Stimulated activated CD4-positive, alpha-beta T cell treated with anti-CD3 and anti-CD28 coated beads, TNF-alpha, amount 100 ng/mL, for 4 hours (primary cell): ENCODE results near the gene LRRC39.
"Not testable (repeated sequence)": the region's sequence is repeated elsewhere in the genome, so short reads cannot be mapped to it uniquely, and the experiment has no call there.

Experiments used
- DNase-seq, 3 experiments: peaks; one replicate each; pipeline ENCODE4 v3.0.0-alpha.2; 2020; ENCODE audit warnings: low read depth in 3 of 3

LRRC39 gene

DNA sequence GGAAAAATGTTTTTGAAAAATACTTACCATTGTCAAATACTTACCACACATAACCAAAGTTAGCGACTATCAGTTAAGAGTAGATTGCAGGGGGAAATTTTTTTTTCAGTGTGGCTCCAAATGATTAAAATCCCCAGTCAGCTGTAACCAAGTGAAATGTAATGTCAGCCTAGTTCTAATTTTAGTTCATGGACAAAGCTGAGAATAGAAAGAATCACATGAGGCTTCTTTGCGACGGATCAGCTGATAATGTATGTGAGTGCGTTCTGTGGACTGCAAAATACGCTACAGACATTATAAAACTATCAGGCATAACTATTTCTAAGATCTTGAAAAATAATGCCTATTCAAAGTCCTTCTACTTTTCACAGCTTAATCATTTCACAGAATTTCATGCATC lies at the start of gene LRRC39:
TSS of gene LRRC39 (minus strand) at position 166 of the 400 bp plus-strand sequence. CDS start 9,740 bp downstream, outside the sequence.
- no peak for DNase-seq

DNA sequence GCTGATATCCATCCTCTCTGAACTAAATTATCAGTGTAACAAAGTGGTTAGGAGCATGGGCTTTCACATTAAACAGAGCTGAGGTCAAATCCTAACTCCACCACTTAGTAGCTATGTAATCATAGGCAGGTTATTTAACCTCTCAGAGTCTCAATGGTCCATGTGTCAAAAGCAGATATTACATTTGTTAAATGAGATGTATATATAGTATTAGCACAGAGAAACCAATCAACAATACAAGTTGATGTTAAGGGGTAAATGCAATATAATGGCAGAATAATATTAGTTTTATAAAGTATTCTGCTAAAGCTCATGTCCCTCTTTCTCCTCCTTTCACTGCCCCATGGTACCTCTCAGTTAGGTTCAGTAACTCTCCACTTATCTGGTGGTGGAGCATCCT lies 44.4 kb upstream of the LRRC39 start:
- DNase-seq: no peak

DNA sequence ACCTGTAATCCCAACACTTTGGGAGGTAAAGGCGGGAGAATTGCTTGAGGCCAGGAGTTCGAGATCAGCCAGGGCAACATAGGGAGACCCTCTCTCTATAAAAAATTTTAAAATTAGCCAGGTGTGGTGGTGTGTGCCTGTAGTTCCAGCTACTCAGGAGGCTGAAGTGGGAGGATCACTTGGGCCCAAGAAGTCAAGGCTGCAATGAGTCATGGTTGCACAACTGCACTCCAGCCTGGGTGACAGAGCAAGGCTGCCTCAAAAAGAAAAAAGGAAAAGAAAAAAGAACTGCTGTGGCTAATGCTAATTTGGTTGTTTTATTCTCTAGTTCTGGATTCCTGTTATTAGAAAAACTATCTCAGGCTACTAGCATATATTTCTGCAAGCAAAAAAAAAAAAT lies 41.8 kb upstream of the LRRC39 start:
- no peak for DNase-seq

DNA sequence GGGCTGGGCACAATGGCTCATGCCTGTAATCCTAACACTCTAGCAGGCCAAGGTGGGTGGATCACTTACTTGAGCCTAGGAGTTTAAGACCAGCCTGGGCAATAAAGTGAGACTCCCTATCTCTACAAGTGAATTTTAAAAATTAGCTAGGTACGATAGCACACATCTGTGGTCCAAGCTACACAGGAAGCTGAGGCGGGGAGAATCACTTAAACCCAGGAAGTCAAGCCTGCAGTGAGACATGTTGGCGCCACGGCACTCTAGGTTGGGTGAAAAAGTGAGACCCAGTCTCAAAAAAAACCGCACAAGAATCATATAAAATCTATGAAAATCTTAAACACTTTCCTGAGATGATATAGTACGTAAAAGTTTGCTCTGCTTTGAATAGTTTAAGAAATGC lies 41.4 kb upstream of the LRRC39 start:
- no peak for DNase-seq

DNA sequence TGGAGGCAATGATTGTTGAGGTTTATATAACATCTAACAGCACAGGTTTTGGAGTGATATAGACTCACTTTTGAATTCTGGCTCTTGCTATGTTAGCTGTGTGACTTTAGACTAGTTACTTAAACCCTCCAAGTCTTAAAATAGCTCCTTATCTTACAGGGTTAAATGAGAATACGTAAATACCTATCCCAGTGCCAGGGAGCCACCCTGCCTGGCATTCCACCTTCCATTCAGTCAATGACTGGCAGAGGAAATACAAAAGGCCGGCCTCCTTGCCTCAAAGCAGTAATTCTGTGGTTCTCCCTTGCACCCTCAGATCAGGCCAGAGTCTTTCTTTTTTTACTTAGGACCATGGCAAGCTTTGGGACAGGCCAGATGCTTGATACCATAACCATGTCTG lies 39.8 kb upstream of the LRRC39 start:
- no peak for DNase-seq

DNA sequence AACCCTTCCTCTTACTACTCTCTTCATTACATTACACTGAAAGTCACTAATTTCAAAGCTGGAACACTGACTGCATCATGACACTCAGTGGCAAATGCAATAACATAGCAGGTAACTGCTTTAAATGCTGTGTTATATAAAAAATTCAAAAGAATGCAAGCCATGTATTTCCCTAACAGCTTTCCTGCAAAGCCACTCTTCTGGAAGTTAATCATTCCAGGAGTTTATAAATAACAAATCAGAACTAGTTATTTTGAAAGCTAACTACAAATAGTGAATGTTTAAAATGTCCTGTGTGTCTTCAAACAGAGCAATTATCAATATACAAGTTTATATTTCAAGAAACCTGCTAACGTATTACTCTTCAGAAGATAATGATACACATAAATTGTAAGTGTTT lies 37.0 kb upstream of the LRRC39 start:
- DNase-seq: no peak

DNA sequence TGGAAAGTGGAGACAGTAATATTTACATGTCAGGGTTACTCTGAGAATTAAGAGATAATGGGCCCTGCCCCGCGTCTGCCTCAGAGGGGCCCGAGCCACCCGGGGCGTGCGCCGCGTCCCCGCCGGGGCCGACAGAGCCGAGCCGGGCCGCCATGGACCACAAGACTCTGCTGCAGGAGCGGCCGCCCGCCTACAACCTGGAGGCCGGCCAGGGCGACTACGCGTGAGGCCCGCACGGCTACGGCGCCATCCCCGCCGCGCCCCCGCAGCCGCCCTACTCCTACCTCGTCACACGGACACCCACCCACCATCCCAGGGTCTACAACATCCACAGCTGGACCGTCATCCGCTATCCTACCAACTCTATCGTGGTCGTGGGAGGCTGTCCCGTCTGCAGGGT lies 35.1 kb upstream of the LRRC39 start:
- DNase-seq: no peak

DNA sequence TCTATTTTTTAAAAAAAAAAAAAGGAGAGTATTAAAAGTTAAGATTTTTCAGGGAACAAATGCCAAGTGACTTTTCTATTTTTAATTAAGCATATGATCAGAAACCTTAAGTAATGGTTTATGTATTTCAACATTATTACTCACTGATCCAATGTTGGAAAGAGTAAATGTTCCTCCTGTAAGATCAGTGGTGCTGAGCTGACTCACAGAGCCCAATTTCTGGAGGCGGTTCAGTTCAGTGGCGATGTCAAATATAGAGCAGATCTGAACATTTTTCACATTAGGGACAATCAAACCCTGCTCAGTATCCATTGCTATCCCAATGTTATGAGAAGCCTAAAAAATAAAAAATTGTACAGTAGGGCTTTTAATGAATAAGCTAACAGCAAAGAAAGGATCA lies 28.2 kb upstream of the LRRC39 start:
- DNase-seq: no peak

DNA sequence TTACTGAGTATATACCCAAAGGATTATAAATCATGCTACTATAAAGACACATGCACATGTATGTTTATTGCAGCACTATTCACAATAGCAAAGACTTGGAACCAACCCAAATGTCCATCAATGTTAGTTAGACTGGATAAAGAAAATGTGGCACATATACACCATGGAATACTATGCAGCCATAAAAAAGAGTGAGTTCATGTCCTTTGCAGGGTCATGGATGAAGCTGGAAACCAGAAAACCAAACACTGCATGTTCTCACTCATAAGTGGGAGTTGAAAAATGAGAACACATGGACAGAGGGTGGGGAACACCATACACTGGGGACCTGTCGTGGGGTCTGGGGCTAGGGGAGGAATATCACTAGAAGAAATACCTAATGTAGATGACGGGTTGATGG lies 27.5 kb upstream of the LRRC39 start:
- not testable (repeated sequence) for DNase-seq

DNA sequence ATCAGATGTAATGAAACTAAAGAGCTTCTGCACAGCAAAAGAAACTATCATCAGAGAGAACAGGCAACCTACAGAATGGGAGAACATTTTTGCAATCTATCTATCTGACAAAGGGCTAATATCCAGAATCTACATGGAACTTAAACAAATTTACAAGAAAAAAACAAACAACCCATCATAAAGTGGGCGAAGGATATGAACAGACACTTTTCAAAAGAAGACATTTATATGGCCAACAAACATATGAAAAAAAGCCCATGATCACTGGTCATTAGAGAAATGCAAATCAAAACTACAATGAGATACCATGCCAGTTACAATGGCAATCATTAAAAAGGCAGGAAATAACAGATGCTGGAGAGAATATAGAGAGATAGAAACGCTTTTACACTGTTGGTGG lies 27.0 kb upstream of the LRRC39 start:
- not testable (repeated sequence) for DNase-seq

DNA sequence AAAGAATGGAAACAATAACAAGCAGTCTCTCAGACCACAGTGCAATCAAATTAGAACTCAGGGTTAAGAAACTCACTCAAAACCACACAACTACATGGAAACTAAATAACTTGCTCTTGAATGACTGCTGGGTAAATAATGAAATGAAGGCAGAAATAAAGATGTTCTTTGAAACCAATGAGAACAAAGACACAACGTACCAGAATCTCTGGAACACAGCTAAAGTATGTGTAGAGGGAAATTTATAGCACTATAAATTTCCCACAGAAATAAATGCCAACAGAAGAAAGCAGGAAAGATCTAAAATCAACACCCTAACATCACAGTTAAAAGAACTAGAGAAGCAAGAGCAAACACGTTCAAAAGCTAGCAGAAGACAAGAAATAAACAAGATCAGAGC lies 24.6 kb upstream of the LRRC39 start:
- not testable (repeated sequence) for DNase-seq

DNA sequence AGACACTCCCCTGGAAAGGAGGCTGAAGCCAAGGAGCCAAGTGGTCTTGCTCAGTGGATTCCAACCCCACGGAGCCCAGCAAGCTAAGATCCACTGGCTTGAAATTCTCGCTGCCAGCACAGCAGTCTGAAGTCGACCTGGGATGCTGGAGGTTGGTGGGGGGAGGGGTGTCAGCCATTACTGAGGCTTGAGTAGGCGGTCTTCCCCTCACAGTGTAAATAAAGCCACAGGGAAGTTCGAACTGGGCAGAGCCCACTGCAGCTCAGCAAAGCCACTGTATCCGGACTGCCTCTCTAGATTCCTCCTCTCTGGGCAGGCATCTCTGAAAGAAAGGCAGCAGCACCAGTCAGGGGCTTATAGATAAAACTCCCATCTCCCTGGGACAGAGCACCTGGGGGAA lies 22.0 kb upstream of the LRRC39 start:
- DNase-seq: not testable (repeated sequence)

DNA sequence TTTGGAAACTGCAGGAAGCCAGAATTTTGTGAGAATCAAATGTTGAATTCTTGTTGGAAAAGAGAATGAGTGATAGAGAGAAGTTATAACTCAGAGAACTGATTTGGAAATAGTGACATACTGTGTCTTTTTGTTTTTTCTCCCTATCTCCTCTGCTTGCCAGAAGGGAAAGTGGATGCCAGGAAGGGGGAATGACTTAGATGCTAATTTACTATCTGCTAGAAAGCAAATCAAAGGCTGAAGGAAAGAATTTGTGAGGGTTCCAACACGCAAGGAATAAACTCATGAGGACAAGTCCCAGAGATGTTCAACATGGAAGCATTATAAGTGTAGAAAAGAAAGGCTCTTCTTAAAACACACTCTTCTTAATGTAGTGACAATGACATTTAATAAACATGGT lies 20.5 kb upstream of the LRRC39 start:
- no peak for DNase-seq

DNA sequence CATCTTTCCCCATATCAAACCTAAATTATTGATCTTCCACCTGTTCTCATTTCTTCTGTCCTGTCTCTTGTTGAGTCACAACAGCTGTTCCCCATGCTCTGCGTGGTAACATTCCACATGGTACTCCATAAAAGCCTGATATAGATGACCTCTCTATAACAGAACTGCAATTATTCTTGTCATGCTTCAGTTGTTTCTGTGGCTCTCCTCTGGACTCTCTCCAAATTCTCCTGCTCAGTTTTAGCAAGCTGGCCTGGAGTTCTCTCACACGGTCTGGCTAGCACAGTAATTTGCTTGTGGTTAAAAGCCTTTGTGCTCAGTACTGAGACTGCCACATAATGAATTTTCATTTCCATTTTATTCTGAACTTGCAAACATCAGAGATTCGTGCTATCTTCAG lies 10.6 kb upstream of the LRRC39 start:
- DNase-seq: no peak

DNA sequence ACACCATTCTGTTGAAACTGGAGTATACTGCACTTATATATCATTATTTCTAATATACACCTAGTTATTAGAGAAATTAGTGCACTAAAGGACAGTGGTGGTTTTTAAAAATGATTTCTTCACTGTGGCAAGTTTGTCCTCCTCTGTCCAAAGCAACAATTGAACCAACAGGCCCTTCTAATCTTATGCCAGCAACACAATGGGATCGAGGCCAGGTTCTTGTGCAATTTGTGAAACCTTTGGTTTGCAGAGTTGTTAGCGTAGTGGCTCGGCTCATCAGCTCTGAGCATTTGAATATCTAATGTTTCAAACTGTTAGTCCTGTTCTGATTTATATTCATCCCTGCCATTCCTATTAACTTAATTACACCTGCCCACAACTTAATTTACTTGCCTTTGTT lies 9.9 kb upstream of the LRRC39 start:
- DNase-seq: no peak

DNA sequence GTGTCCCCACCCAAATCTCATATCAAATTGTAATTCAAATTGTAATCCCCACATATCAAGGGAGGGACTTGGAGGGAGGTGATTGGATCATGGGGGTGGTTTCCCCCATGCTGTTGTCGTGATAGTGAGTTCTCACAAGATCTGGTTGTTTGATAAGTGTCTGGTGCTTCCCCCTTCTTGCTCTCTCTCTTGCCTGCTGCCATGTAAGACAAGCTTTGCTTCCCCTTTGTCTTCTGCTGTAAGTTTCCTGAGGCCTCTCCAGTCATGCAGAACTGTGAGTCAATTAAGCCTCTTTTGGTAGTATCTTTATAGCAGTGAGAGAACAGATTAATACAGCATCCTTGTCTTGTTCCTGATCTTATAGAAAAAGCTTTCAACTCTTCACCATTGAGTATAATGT lies 6.5 kb upstream of the LRRC39 start:
- DNase-seq: no peak

DNA sequence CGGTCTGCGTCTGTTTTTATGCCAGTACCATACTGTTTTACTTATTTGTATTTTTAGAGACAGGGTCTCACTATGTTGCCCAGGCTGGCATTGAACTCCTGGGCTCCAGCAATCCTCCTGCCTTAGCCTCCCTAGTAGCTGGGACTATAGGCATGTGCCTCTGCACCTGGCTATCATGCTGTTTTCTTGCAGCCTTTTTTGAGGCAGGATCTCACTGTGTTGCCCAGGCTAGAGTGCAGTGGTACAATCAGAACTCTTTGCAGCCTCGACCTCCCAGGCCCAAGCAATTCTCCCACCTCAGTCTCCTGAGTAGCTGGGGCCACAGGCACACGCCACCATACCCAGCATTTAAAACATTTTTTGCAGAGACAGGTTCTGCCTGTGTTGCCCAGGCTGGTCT lies 5.3 kb upstream of the LRRC39 start:
- DNase-seq: no peak

DNA sequence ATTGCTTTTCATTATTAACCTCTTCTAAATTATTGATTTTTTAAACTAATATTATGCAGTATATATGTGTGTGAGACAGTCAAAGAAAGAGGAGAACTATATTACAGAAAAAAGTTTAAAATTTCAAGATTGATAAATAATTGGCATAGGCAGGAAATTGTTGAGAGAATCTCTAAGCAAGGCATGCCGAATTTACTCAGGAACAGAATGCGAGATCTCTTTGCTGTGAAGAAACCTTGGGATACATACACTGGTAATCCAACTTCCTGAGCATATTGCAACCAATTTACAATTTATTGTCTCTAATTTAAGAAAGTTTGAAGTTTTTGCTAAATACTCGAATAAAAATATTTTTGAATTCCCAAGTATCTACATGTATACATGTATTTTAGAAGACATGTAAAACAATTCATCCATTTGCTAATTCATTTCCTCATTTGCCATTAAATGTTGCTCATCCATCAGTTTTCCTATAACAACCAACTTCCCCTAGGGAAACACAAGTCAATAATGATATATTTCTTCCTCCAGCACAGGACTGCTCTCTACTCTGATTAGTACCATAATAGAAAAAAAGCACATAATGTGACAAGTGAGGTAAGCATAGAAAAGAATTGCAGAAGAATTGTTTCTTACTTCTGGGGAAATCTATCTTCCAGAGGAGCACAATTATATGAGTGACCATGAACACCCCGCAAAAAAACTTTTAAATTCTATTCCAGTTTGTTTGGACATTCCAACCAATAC lies 588 bp downstream of the LRRC39 start:
- DNase-seq: no peak

DNA sequence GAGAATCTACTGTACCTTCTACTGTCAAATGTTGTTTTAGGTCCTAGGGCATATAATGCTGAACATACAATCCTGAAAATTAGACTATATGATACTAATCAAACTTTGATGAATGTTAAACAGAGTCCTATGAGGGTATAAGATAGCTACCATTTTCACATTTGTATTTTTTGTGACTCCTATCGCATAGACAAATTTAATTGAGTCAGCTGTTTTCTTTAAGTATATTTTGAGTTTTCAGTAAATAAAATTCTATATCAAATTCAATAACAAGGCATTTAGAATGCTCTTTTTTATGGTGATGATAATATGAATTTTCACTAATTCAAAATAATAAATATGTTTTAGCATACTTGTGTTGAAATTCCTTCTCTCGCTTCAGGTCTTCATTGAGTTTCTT lies 10.0 kb downstream of the LRRC39 start:
- DNase-seq: no peak

DNA sequence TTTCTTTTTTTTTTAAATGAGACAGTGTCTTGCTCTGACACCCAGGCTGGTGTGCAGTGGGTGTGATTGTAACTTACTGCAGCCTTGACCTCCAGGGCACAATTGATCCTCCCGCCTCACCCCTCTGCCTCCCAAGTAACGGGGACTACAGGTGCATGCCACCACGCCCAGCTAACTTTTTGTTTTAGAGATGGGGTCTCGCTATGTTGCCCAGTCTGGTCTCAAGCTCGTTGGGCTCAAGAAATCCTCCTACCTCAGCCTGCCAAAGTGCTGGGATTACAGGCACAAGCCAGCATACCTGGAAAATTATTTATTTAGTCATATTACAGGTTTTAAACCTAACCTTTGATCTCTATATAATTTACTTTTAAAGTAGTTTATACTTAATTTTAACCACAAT lies 13.4 kb downstream of the LRRC39 start:
- no peak for DNase-seq

DNA sequence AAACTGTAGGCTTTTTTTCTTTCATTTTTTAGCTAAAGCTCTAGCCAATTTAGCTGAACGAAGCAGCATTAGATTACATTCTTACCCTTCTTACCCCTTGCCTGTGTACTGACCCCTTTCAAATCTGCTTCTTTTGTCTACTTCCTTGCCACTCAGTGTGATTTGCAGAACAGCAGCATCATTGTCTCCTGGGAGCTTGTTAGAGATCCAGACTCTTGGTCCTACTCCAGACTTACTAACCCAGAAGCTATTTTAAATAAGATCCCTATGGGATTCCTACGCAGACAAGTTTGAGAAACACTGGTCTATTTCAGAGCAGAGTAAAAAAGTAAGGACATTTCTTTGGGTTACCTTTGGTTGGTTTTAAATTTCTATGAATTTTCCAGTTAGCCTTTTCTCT lies 13.8 kb downstream of the LRRC39 start:
- DNase-seq: no peak

DNA sequence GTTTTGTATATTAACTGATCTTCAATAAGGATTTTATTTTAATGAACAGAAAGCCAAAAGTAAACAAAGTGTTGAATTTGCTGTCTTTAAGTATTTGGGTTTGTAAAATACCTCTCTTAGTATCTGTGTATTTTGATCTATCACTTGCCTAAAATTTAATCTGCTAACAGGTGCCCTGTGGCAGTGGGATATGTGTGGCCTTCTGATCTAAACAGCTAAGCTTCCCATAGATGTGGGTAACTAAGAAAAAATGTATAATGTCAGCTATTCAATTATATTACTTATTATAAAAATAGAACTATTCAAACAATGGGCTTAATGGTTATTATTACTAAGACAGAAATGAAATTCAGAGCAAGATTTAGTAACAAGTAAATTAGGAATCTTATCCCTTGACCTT lies 15.2 kb downstream of the LRRC39 start:
- no peak for DNase-seq

DNA sequence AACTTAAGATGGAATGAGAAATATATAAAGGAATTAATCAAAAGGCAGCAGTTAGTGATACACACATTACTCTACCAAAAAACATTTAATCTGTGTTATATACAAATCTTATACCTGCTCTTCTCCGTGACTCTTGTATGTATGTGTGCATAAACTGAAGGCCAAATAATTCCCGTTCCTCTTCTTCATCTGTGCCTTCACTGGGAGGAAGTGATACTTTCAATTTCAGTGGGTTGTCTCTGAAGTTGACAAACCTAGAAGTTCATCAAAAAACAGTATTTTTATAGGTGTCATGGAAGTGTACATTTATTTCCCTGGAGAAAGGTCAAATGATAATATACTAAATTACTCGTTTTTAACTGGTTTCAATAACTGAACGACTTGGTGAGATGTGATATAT lies 25.8 kb downstream of the LRRC39 start:
- no peak for DNase-seq

DNA sequence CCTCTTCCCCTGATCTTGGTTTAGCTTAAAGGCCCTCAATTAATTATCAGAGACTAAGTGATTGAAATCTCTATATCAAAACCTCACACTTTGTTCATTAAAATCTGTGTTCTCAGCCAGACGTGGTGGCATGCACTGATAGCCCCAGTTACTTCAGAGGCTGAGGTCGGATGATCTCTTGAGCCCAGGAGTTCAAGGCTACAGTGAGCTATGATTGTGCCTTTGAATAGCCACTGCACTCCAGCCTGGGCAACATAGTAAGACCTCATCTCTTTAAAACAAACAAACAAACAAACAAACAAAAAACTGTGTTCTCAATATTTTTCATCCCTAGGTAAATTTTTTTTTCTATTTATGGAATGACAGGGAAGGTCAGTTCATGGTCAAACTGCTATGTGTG lies 26.4 kb downstream of the LRRC39 start:
- DNase-seq: no peak
